NCI-H1417 treated with DMSO at 0.1 percent for 48 hours (cell line): Measurements from ENCODE around the gene RRP8.
A peak's percentile ranks its signal among the peaks of the same experiment; 100 is the strongest.

ENCODE experiments used
- DNase-seq: peaks from one replicate; lab custom pipeline; 2025; lab: John Stamatoyannopoulos, UW

Gene RRP8

GRCh38 chr11:6599881-6600390 is 3.5 kb downstream of the RRP8 start:
- DNase-seq: no peak

- DNase-seq: no peak
Measured at GRCh38 chr11:6599449-6599848, 4.0 kb downstream of the RRP8 start.

DNA sequence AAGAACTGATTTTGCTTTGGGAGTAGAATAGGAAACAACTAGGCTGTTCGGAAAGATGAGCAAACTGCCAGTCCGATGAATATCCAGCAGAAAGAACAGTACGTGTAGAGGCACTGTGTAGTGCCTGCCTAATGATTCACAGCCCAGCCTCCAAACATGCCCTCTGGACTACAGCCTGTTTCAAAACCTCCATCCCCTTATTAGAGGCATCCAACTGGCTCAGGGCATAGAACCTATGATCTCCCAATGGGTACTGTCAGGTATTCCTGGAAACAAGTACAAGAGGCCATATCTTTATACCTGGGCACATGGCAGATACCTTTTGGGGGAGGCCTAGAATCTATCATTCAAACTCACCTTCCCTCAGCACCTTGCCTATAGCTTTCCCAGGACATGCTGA is 4.9 kb downstream of the RRP8 start:
- no peak for DNase-seq

- no peak for DNase-seq
Measured at GRCh38 chr11:6596239-6596877, 7.1 kb downstream of the RRP8 start.

- no peak for DNase-seq
Measured at GRCh38 chr11:6594142-6594768, 9.2 kb downstream of the RRP8 start.

- no peak for DNase-seq
Measured at GRCh38 chr11:6588018-6588417, 15.4 kb downstream of the RRP8 start.

DNA sequence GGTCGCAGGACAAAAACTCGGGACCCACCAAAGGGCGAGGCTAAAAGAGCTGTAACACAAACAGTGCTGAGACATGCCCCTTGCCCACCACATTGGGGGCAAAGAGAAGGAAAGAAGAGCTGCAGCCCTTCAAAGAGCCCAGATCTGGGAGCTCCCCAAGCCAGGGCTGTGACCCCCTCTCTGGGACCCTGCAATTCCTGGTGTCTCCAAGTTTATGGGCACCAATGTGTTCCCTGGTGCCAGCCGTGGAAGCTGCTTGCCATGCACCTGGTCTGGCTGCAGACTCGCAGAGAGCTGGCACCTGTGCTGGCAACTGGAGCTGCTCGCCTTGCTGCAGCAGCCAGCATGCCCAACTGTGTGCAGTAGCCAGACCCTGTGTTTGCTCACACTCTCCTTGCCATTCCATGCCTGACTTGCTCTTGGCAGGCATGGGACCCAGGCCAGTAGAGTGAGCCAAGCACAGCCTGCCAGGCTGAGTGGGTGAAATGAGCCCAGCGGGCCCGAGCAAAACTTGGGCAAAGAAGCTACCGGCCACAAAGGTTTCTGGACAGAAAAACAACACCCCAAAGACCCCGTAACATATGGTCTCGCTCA is 16.0 kb downstream of the RRP8 start:
- DNase-seq: no peak

GRCh38 chr11:6586434-6587359 is 16.7 kb downstream of the RRP8 start:
- DNase-seq: no peak

DNA sequence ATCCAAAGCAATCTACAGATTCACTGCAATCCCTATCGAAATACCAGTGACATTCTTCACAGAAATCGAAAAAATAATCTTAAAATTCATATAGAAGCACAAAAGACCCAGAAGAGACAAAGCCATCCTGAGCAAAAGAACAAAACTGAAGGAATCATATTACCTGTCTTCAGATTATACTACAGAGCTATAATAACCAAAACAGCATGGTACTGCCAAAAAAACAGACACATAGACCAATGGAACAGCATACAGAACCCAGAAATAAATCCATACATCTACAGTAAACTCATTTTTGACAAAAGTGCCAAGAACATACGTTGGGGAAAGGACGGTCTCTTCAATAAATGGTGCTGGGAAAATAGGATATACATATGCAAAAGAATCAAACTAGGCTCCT is 18.9 kb downstream of the RRP8 start:
- no peak for DNase-seq

GRCh38 chr11:6583584-6583983 is 19.8 kb downstream of the RRP8 start:
- no peak for DNase-seq

DNA sequence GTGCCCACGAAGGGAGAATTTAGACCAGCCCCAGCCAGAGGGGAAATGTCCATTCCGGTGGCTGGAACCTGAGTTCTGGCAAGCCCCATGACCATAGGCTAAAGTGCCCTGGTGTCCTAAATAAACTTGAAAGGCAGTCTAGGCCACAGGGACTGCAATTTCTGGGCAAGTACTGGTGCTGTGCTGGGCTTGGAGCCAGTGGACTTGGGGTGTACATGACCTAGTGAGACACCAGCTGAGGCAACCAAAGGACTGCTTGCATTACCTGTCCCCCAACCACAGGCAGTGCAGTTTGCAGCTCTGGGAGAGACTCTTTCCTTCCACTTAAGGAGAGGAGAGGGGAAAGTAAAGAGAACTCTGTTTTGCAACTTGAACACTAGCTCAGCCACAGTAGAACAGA is 23.7 kb downstream of the RRP8 start:
- no peak for DNase-seq

GRCh38 chr11:6578134-6578533 is 25.3 kb downstream of the RRP8 start:
- DNase-seq: no peak

DNA sequence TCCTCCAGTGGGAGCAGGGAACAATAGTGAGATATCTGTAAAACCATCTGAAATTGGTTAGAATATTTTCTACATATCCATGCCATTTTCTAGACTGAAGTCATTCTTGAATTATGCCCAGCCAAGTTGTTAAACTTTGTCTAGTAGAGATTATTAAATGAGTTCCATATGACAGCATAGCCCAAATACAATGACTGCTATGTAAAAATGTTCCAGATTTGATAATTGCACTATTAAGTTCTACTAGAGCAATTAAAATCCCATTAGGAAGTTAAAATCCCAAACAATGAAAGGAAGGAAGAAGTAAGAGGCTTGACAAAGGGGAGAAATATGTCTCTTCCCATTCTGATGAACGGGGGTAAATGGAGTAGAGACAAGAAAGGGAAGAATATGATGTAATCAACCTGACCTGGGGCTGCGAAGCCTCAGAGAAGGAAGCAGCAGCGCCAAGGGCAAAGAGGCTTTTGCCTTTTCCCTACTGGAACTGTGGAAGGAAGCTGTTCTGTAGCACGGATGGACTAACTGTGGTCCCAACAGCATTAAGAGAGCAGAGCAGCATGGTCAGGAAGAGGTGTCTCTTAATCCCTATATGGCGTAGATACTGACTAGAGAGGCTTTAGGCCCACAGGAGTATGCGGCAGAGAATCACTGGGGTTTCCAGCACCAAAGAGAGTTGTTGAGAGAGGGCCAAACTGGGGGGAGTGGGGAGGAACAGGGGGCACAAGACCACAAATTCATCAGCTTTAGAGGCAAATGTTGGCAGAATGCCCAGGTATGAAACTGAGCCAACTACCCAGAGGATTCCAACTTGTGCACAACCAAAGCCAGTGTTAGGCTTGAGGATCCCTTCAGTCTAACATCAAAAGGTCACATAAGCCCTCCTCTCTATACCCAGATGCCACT is 26.7 kb downstream of the RRP8 start:
- no peak for DNase-seq

DNA sequence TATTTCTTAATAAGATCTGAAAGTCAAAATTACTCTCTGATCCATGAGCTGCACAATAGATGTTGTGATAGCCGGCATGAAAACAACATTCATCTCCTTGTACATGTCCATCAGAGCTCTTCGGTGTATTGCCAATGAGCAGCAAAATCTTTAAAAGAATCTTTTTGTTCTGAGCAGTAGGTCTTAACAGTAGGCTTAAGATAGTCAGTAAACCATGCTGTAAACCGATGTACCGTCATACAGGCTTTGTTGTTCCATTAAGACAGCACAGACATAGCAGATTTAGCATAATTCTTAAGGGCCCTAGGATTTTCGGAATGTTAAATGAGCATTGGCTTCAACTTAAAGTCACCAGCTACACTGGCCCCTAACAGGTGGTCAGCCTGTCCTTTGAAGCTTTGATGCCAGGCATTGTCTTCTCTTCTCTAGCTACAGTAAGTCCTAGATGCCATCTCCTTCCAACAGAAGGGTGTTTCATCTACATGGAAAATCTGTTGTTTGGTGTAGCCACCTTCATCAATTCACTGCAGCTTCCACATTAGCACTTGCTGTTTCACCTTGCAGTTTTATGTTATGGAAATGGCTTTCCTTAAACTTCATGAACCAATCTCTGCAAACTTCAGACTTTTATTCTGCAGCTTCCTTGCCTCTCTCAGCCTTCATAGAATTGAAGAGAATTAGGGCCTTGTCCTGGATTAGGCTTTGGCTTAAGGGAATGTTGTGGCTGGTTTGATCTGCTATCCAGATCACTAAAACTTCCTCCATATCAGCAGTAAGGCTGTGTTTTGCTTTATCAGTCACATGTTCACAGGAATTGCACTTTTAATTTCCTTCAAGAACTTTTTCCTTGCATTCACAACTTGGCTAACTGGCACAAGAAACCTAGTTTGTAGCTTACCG is 28.4 kb downstream of the RRP8 start:
- no peak for DNase-seq

DNA sequence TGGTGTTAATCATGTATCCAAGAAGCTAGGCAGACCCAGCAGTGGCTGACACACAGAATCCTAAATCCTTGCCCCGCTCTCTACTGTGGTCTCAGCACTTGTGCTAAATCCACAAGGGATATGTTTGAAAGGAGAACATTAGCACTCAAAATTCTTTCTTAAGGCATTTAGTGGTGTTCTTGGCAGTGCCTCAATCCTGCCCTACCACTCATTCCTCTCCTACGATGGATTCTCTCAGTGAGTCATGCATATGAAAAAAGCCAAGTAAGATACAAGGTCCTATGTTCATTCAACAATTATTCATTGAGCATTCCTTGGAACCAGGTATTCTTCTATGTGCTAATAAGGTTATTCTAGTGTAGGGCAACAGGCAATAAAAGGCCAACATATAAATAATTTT is 31.2 kb downstream of the RRP8 start:
- DNase-seq: no peak

DNA sequence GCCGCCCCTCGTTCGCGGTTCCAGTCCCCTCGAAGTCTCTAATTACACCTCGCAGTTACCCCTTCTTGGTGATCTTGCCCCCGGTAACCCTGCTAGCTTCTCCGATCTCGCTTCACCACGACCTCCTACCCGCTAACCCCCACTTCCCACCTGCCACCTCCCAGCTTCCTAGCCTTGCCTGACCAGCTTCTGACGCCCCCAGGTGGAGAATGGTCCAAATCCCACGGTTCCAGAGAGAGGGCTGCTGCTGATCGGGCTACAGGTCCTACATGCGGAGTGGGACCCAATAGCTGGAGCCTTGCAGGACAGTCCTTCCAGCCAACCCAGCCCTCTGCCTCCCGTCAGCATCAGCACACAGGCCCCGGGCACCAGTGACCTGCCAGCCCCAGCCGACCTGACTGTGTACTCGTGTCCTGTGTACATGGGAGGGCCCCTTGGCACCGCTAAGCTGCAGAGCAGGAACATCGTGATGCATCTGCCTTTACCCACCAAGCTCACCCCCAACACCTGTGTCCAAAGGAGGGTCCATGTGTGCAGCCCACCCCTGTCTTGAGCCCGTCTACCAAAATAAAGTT is 31.9 kb downstream of the RRP8 start:
- no peak for DNase-seq

DNA sequence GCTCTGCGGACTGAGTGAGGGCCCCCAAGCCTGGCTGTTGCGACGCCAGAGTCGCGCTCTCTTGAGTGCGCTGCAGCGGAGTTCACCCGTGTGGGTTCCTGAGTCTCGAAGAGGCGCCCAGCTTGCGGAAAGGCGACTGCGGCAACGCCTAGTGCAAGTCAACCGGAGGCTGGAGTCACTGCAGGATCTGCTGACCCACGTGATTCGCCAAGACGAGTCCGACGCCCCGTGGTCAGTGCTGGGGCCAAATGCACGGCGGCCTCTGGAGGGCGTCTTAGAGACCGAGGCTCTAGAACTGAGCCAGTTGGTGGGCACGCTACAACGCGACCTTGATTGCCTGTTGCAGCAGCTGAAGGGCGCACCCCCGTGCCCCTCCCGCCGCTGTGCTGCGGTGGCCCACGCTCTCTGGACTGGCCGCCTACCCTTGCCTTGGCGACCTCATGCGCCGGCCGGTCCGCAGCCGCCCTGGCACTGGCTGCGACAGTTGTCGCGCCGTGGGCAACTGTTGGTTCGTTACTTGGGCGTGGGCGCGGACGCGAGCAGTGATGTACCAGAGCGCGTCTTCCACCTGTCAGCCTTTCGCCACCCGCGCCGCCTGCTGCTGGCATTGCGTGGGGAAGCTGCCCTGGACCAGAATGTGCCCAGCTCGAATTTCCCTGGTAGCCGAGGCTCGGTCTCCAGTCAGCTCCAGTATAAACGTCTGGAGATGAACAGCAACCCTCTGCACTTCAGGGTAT is 32.6 kb downstream of the RRP8 start:
- DNase-seq: no peak

DNA sequence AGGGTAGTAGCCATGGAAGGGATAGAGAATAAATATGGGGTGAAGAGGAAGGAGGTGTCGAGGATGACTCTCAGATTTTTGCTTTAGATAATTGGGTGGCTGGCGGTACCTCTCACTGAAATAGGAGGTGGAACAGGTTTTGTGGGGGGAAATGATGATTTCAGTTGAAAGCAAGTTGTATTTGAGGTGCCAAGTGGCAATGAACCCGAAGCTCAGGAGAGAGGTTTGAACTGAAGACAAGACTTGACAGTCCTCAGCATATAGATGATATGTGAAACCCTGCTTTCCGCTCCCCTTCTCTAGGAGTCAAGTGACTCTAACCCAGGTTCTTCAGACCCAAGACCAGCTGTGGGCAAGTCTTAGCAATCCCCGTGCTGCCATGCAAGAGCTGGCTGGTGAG is 33.7 kb downstream of the RRP8 start:
- DNase-seq: no peak

DNA sequence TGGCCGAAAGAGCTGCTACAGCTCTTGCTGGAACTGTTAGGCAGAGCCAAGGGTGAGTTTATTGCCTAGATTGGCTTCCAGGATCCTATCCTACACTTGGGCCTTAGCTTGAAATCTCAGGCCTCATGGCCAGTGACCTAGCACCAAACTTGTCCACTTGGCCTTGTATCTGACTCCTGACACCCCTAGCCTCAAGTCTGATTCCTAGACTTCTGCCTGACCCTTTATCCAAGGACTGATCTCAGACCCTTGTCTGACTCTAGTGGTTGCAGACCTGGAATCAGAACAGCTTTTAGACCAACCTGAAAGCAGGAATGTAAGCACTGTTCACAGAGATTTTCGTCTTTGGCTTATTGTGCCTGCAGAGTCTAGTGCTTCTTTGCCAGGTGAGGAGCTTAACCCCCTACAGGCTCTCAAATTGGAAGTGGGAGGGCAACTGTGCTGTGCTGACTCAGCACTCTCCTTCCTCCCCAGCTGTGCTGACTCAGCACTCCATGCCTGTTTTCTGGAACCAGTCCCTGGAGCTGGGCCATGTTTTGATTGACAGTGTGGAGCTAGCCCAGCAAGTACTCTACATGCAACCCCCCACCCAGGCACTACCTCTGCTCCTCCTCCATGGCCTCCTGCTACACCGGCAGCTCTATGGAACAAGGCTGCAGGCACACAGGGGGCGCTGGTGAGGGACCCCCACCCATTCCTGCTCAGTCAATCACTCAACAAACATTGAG is 35.1 kb downstream of the RRP8 start:
- peak; percentile 1 for DNase-seq
